GM18951 (cell line): Measurements from ENCODE around the gene CYLC1.

Experiments
- POLR2A ChIP-seq: IDR thresholded peaks from 4 replicates; pipeline ENCODE4 v1.6.1; 2011; ENCODE audit warnings: mild to moderate bottlenecking; ENCODE audit not compliant: insufficient read length, insufficient read depth; ENCODE audit errors: extremely low read depth
- in situ Hi-C: fragments of 300-500 bp; cut with MboI; formaldehyde crosslinking; loops from one replicate; pipeline ENCODE4 v1.12.0; 2022; ENCODE audit warnings: low sequenced_read_pairs, mixed read lengths, inconsistent platforms; ENCODE audit not compliant: unreplicated experiment

Gene CYLC1, protein sequence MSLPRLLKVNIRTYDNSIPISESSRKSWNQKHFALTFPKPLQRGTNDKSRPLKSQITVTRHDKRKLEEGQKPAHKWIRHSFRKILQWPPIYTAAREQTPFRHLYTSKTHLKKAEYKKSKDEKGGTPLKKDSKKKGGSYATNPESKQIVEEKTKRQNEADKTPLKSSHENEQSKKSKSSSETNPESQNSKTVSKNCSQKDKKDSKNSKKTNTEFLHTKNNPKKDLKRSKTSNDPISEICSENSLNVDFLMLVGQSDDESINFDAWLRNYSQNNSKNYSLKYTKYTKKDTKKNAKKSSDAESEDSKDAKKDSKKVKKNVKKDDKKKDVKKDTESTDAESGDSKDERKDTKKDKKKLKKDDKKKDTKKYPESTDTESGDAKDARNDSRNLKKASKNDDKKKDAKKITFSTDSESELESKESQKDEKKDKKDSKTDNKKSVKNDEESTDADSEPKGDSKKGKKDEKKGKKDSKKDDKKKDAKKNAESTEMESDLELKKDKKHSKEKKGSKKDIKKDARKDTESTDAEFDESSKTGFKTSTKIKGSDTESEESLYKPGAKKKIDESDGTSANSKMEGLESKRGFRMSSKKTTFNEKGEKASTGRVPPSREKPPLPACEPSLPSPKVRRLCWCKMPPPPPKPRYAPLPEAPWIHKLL

DNA sequence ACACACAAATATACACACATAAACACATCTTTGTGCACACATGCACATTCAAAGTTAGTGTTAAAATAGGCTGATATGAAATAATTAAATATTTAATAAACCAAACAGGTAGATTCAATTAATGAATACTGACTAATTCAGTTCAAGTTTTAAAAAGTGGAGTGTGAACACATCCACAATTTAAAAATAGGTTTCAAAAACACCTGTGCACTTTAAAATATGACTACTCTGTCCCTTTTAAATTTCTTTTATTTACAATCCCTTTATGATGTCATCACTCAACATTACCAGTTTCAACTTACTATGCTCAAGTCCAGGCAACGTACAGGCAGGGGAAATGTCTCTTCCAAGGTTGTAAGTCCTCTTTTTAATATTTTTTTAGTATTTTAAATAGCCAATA, at the start of gene CYLC1:
CYLC1 (plus strand) TSS at position 301 of the 400 bp plus-strand sequence; CDS start at position 338, 37 bp downstream.
- in situ Hi-C loops: no loop called here
- TF ChIP-seq POLR2A: no peak

DNA sequence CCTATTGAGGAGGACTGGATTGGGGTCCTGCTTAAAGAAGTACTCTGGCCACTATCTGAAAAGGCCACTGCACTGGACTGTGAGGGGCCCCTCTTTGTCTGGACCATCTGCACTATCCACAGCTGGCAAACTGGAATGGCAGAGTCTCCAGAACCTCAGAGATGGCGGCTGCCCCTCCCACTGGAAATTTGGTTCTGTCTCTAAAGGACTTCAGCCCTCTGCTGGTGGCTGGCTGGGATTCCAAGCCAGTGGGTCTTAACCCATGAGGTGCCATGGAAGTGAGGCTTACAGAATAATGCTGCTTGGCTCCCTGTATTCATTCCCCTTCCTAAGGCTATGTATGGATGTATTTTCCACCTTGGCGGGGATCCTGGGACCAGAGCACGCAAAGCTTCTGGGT, 41.6 kb upstream of the CYLC1 start:
- TF ChIP-seq POLR2A: no peak
- in situ Hi-C loops: no loop called here

- in situ Hi-C loops: no loop called here
- TF ChIP-seq POLR2A: no peak
Measured at GRCh38 chrX:83829874-83830273, 31.1 kb upstream of the CYLC1 start.

DNA sequence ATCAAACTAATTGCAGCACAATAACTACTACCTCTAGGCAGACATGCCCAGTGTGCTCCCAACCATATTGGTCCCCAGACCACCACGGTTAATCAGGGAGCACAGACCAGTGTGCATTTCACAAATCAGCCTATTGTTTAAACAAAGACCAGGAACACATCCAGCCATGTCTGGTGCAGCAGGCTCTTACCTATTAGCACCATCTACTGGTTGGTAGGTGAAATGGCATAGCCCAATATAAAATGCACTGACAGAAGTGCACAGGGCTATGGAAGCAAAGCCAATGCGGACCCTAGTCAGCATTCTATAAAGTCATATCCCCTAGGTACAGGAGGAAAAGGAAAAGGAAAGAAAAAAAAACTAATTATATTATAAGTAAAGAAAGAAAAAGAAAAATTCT, 15.5 kb upstream of the CYLC1 start:
- in situ Hi-C loops: no loop called here
- TF ChIP-seq POLR2A: no peak

- no peak for TF ChIP-seq POLR2A
- in situ Hi-C loops: no loop called here
Measured at GRCh38 chrX:83847339-83847738, 13.6 kb upstream of the CYLC1 start.

GRCh38 chrX:83888585-83888984, 27.6 kb downstream of the CYLC1 start:
- in situ Hi-C loops: no loop called here
- TF ChIP-seq POLR2A: no peak

GRCh38 chrX:83892433-83892832, 31.5 kb downstream of the CYLC1 start:
- TF ChIP-seq POLR2A: no peak

DNA sequence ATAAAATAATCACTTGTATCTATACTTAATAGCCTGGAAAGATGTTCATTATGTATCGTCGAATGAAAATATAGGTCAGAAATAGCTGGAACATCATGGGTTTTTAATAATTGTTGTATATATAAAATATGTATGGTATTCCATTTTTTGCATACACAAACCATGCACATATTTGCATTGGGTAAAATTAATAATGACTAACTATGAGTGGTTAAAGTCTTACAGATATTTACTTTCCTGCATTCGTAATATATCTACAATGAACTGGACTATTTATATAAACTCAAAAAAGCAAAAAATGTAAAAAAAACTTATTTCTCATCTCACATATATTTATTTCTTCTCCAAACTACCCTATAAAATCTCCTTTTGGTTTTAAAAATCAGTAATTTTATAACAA, 46.0 kb downstream of the CYLC1 start:
- in situ Hi-C loops: no loop called here
- no peak for TF ChIP-seq POLR2A

More at GRCh38 chrX:83892433-83892832, 31.5 kb downstream of the CYLC1 start:
- in situ Hi-C loops: no loop called here

DNA sequence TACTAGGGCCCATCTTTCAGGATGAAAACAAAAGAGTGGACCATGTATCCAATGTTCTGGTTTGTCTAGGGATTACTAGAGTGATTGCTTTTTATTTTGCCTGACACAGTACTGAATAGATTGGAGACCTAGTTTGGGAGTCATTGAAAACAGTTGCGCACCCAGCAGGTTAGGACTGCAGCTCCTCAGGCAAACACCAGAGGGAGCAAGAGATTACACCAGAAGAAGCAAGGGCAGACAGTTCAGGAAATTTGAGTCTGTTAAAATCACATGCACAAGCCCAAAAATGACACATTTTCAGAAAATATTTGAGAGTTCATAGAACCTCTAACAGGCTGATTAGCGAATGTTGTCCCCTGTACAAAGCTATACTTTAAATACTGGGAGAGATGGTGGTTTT, 55.6 kb downstream of the CYLC1 start:
- no peak for TF ChIP-seq POLR2A
- in situ Hi-C loops: no loop called here

GRCh38 chrX:83934220-83934619, 73.3 kb downstream of the CYLC1 start:
- no peak for TF ChIP-seq POLR2A
- in situ Hi-C loops: no loop called here
